VCaP (cell line): ENCODE data around the gene JKAMP.
A peak's percentile ranks its signal among the peaks of the same experiment; 100 is the strongest.
"Not testable (repeated sequence)": the region's sequence is repeated elsewhere in the genome, so short reads cannot be mapped to it uniquely, and the experiment has no call there.

Experiments used
- H3K27ac ChIP-seq: fragments of 450-650 bp; 2 replicates; pipeline ENCODE4 v1.5.1; 2017
- CTCF ChIP-seq: fragments of 450-650 bp; conservative IDR thresholded peaks from 2 replicates; pipeline ENCODE4 v1.5.1; 2017; ENCODE audit warnings: mild to moderate bottlenecking, moderate library complexity

Gene JKAMP

GRCh38 chr14:59483819-59484638 is at the start of gene JKAMP, which contains the start of gene L3HYPDH:
Gene JKAMP (plus strand): TSS chr14:59484517. CDS start chr14:59484590, 73 bp downstream.
Gene L3HYPDH (minus strand): TSS chr14:59484408. CDS start chr14:59484316, 92 bp downstream.
- TF ChIP-seq CTCF, result peak; percentile 84
- peak within 1 kb of the TSS; percentile 94 for H3K27ac ChIP-seq

- no peak overlapping the region for H3K27ac ChIP-seq
- TF ChIP-seq CTCF, result no peak
These were observed 49.2 kb upstream of the JKAMP start for GRCh38 chr14:59435101-59435500.

GRCh38 chr14:59435987-59436386 is 48.3 kb upstream of the JKAMP start:
- no peak for TF ChIP-seq CTCF
- H3K27ac ChIP-seq, result no peak overlapping the region

GRCh38 chr14:59438195-59438647 is 46.1 kb upstream of the JKAMP start:
- H3K27ac ChIP-seq, result no peak overlapping the region
- no peak for TF ChIP-seq CTCF

- no peak for TF ChIP-seq CTCF
- no peak overlapping the region for H3K27ac ChIP-seq
These were observed 44.9 kb upstream of the JKAMP start for GRCh38 chr14:59439256-59439965.

- H3K27ac ChIP-seq, result not testable (repeated sequence)
These were observed 35.6 kb upstream of the JKAMP start for GRCh38 chr14:59448673-59449072.

- no peak for TF ChIP-seq CTCF
- no peak overlapping the region for H3K27ac ChIP-seq
These were observed 33.6 kb upstream of the JKAMP start for GRCh38 chr14:59450716-59451115.
